GM12878 (cell line): ENCODE results near the gene GMPPB. TPM values are rescaled to one million over a fixed set of nuclear protein-coding genes. Genes with fewer than 3 reads are reported as not detected.
A peak's percentile ranks its signal among the peaks of the same experiment; 100 is the strongest.

Experiments used
- ATAC-seq: fragments of 200-7000 bp; cut with Tn5 transposase; 3 replicates; pipeline ENCODE4 v1.9.1; 2020; ENCODE audit warnings: mild to moderate bottlenecking, moderate library complexity
- BruUV-seq: library from RNA; stranded (reverse); fragments of 400-500 nt; replicated peaks from 2 replicates; lab custom pipeline; 2021; lab: Mats Ljungman, UMichigan
- CTCF ChIA-PET: fragments of 300-600 bp; sonication (Branson Sonifier 250); formaldehyde crosslinking; extraction: SDS; loops from one replicate; lab custom pipeline; 2021; ENCODE audit warnings: inconsistent platforms; lab: Yijun Ruan, JAX
- POLR2A ChIA-PET: fragments of 350-600 bp; formaldehyde crosslinking; extraction: SDS; loops from one replicate; lab custom pipeline; 2021; ENCODE audit warnings: inconsistent platforms; lab: Charles Lee
- RAD21 ChIA-PET: fragments of 300-600 bp; sonication (Branson Sonifier 250); formaldehyde crosslinking; loops from one replicate; lab custom pipeline; 2023; ENCODE audit warnings: antibody characterized with exemption; ENCODE audit not compliant: unreplicated experiment; lab: Charles Lee
- SMC1A ChIA-PET: fragments of 300-600 bp; sonication (Branson Sonifier 250); formaldehyde crosslinking; loops from one replicate; lab custom pipeline; 2023; ENCODE audit not compliant: unreplicated experiment, uncharacterized antibody; lab: Charles Lee
- DNase-seq: peaks from one replicate; pipeline ENCODE4 v3.0.0-alpha.2; 2011; ENCODE audit warnings: low read depth, low spot score
- FAIRE-seq: peaks from 3 replicates; lab custom pipeline; 2011; peaks lifted over from hg19 to GRCh38; lab: Jason Lieb, UNC
- H2AFZ ChIP-seq: 2 replicates; pipeline ENCODE4 v1.6.0; 2011; ENCODE audit warnings: low read depth, low read length, control low read depth; ENCODE audit not compliant: control insufficient read depth
- H3K27ac ChIP-seq: 2 replicates; pipeline ENCODE4 v1.5.1; 2011; ENCODE audit warnings: control low read depth; ENCODE audit not compliant: control insufficient read depth, insufficient read depth
- H3K27me3 ChIP-seq, 2 experiments: replicated peaks in 1 of 2; 2 replicates each; pipeline versions ENCODE4 v1.6.0 to v1.6.1; 2011; ENCODE audit warnings: low read length in 1 of 2; ENCODE audit not compliant: control insufficient read depth in 2 of 2, insufficient read depth in 2 of 2
- H3K36me3 ChIP-seq, 2 experiments: 2 replicates each; pipeline ENCODE4 v1.5.1; 2011; ENCODE audit warnings: low read length in 1 of 2; ENCODE audit not compliant: control insufficient read depth in 2 of 2, insufficient read depth in 2 of 2
- H3K4me1 ChIP-seq: 2 replicates; pipeline ENCODE4 v1.6.1; 2011; ENCODE audit warnings: mild to moderate bottlenecking, low read length, moderate library complexity, mixed read lengths; ENCODE audit not compliant: control insufficient read depth, insufficient read depth
- H3K4me2 ChIP-seq: 2 replicates; pipeline ENCODE4 v1.6.0; 2011; ENCODE audit warnings: control low read depth; ENCODE audit not compliant: control insufficient read depth, insufficient read depth
- H3K4me3 ChIP-seq: fragments of 200-600 bp; sonication (generic); 2 replicates; pipeline ENCODE4 v1.5.1; 2016
- H3K79me2 ChIP-seq: 2 replicates; pipeline ENCODE4 v1.6.0; 2011; ENCODE audit warnings: low read length; ENCODE audit not compliant: control insufficient read depth, insufficient read depth
- H3K9ac ChIP-seq: 2 replicates; pipeline ENCODE4 v1.8.0; 2011; ENCODE audit warnings: low read length, control low read depth, mixed read lengths; ENCODE audit not compliant: control insufficient read depth, insufficient read depth
- H3K9me3 ChIP-seq: replicated peaks from 3 replicates; pipeline ENCODE4 v1.5.1; 2011; ENCODE audit warnings: mild to moderate bottlenecking, low read length; ENCODE audit not compliant: control insufficient read depth, insufficient read depth
- H4K20me1 ChIP-seq: 2 replicates; pipeline ENCODE4 v1.6.0; 2011; ENCODE audit not compliant: control insufficient read depth, insufficient read depth
- BHLHE40 ChIP-seq, 2 experiments: fragments of 450-650 bp in 1 of 2; IDR thresholded peaks; 2 replicates each; pipeline ENCODE4 v1.6.1; 2011 to 2017; ENCODE audit warnings: low read depth in 2 of 2, borderline replicate concordance in 1 of 2, improper control_type of control experiment in 1 of 2, low read length in 1 of 2, mild to moderate bottlenecking in 1 of 2
- CREB1 ChIP-seq: IDR thresholded peaks from 2 replicates; pipeline ENCODE4 v1.6.1; 2012; ENCODE audit warnings: low read depth, mild to moderate bottlenecking, inconsistent platforms
- HDGF ChIP-seq: fragments of 450-650 bp; IDR thresholded peaks from 2 replicates; pipeline ENCODE4 v1.6.1; 2016; ENCODE audit warnings: antibody characterized with exemption
- NKRF ChIP-seq: fragments of 450-650 bp; conservative IDR thresholded peaks from 2 replicates; pipeline ENCODE4 v1.6.1; 2017; ENCODE audit warnings: mild to moderate bottlenecking, moderate library complexity
- RFX5 ChIP-seq: IDR thresholded peaks from 2 replicates; pipeline ENCODE4 v1.6.1; 2011; ENCODE audit warnings: low read depth, low read length, improper control_type of control experiment
- SMAD5 ChIP-seq: IDR thresholded peaks from 2 replicates; pipeline ENCODE4 v1.6.1; 2016; ENCODE audit warnings: antibody characterized with exemption, low read depth
- STAT1 ChIP-seq: fragments of 450-650 bp; conservative IDR thresholded peaks from 2 replicates; pipeline ENCODE4 v1.6.1; 2014; ENCODE audit warnings: antibody characterized with exemption, mild to moderate bottlenecking
- TAF1 ChIP-seq: IDR thresholded peaks from 2 replicates; pipeline ENCODE4 v1.6.1; 2011; ENCODE audit warnings: mild to moderate bottlenecking, low read depth, low read length, borderline replicate concordance
- TCF7 ChIP-seq: IDR thresholded peaks from 2 replicates; pipeline ENCODE4 v1.6.1; 2014; ENCODE audit warnings: antibody characterized with exemption, borderline replicate concordance
- USF2 ChIP-seq: IDR thresholded peaks from 2 replicates; pipeline ENCODE4 v1.6.1; 2011; ENCODE audit warnings: low read depth, low read length, improper control_type of control experiment, borderline replicate concordance
- ZNF687 ChIP-seq: fragments of 450-650 bp; IDR thresholded peaks from 2 replicates; pipeline ENCODE4 v1.6.1; 2017; ENCODE audit warnings: mild to moderate bottlenecking, moderate library complexity
- WGBS: methylation state at CpG from one replicate; pipeline ENCODE4 v1.1.6; 2016; ENCODE audit warnings: low lambda C conversion rate; ENCODE audit not compliant: insufficient replicate concordance, insufficient coverage; ENCODE audit errors: missing lambda C conversion rate; 5-methylcytosine and 5-hydroxymethylcytosine counted together
- in situ Hi-C: fragments of 300-500 bp; cut with MboI; formaldehyde crosslinking; loops from 9 replicates; pipeline ENCODE4 v1.14.3; 2018; ENCODE audit warnings: mixed read lengths
- intact Hi-C: fragments of 100-400 bp; cut with micrococcal nuclease; formaldehyde crosslinking; loops from one replicate; pipeline ENCODE4 v1.14.2; 2022; ENCODE audit not compliant: unreplicated experiment
- polyA plus RNA-seq, 11 experiments: library from polyadenylated mRNA; depleted of rRNA in 4 of 11; unstranded in 6 of 11; stranded (reverse) in 5 of 11; fragments of >200 nt; fragmentation: Nextera tagmentation in 4 of 11; fragmentation: Illumina TruSeq in 1 of 11; extraction: Ambion mirVana in 4 of 11; extraction: Trizol in 1 of 11; gene quantifications; 1 replicate in 1 of 11; 2 replicates in 10 of 11; pipeline versions ENCODE4 v1.2.1 to v1.2.3, GENCODE V29; 2011 to 2016; ENCODE audit warnings: inconsistent platforms in 2 of 11, missing spikeins in 2 of 11, low read depth in 1 of 11
- total RNA-seq, 4 experiments: library from RNA; depleted of rRNA in 3 of 4; stranded (reverse); fragments of >200 nt in 3 of 4; fragmentation: Illumina TruSeq in 1 of 4; extraction: Trizol in 1 of 4; gene quantifications; 2 replicates each; pipeline versions ENCODE4 v1.2.1 to v1.2.3, GENCODE V29; 2013 to 2021

GMPPB gene
- total and polyA plus RNA-seq, 10 of the 15 experiments (the other 5 are each of a cell fraction or from before 2014, with no cell fraction given): 2.3 to 99.5 (median 23.3) TPM

- Histone ChIP-seq H3K27ac (peak within 1 kb of the TSS; percentile 24; the same call in 1 of the 2 replicates), H3K4me1 (peaks cover 15% of the 10 kb centered on the region), H4K20me1 (no peaks in the 10 kb centered on the region), H3K9me3 (no peaks in the 10 kb centered on the region; the same call in 2 of the 3 replicates), H3K4me3 (peak within 1 kb of the TSS; percentile 60; the same call in 1 of the 2 replicates), H3K27me3 (no peaks in the 10 kb centered on the region), H3K4me2 (peak within 1 kb of the TSS; percentile 95), H3K79me2 (peaks cover 20% of the 10 kb centered on the region), H3K9ac (peak within 1 kb of the TSS; percentile 30; the same call in 1 of the 2 replicates), H3K36me3 (peaks cover 3 to 9% of the 10 kb centered on the region in 2 experiments; a peak in 3 of 4 replicates), H2AFZ (peak within 1 kb of the TSS; percentile 51)
- 6% methylated on average over 50 of the region's 50 CpGs for WGBS
- in situ Hi-C loops (no loop called here), intact Hi-C loops (no loop called here)
- ATAC-seq (peak; percentile 78), DNase-seq (peak; percentile 40), FAIRE-seq (peak; percentile 92)
- SMC1A ChIA-PET: no interaction called here
- BruUV-seq: no TSS peak
- RAD21 ChIA-PET: interaction anchor here (1.3 to 1.4 kb wide), 2 partner anchors 84 to 180 kb away, joined by 3 read pairs; partner anchors contain the start of gene INKA1
- POLR2A ChIA-PET: interaction anchor here (0.6 kb wide), 1 partner anchor 1908 kb away, joined by 5 read pairs; no protein-coding TSS in a partner anchor
- CTCF ChIA-PET: interaction anchor here (0.5 to 1.9 kb wide), 7 partner anchors 43 to 253 kb away, joined by 3 to 8 read pairs (median 3); partner anchors contain the start of gene CDHR4
- TF ChIP-seq USF2 (no peak), STAT1 (no peak), ZNF687 (peak; percentile 63; the same call in 1 of the 2 replicates), HDGF (peak; percentile 67; the same call in 1 of the 2 replicates), BHLHE40 (IDR thresholded peaks at IDR 0.05; ENCODE audit: borderline replicate concordance in 1 of 2, low read depth in 2 of 2, low read length in 1 of 2) (0 out of 4 replicates have a peak, but pooled peaks have one; percentile 7 to 17), CREB1 (peak; percentile 38; the same call in 1 of the 2 replicates), TCF7 (no peak), RFX5 (no peak), NKRF (0 out of 2 replicates have a peak, but pooled peaks have one; percentile 32), SMAD5 (peak; percentile 54; the same call in 1 of the 2 replicates), TAF1 (peak; percentile 46; the same call in 1 of the 2 replicates)
Observed at GRCh38 chr3:49719214-49719884, 4.4 kb downstream of the GMPPB start, which contains the start of gene AMIGO3. TSS of gene AMIGO3 (minus strand) at chr3:49719684. CDS start at chr3:49719465, 219 bp downstream.
